GM23338 (cell line): ENCODE results near the gene ACAD11.

ENCODE experiments used
- CREB1 ChIP-seq: fragments of 250-450 bp; sonication (Bioruptor Pico); IDR thresholded peaks from 2 replicates; pipeline ENCODE4 v1.5.0; 2020; ENCODE audit warnings: low read depth, mild to moderate bottlenecking, moderate library complexity
- EZH2 ChIP-seq: fragments of 200-600 bp; sonication (generic); IDR thresholded peaks from one replicate; pipeline ENCODE4 v1.8.0; 2017; ENCODE audit warnings: antibody characterized with exemption, mild to moderate bottlenecking, low read depth; ENCODE audit not compliant: unreplicated experiment
- EZH2phosphoT487 ChIP-seq: fragments of 200-600 bp; sonication (generic); IDR thresholded peaks from one replicate; pipeline ENCODE4 v1.8.1; 2018; ENCODE audit warnings: antibody characterized with exemption; ENCODE audit not compliant: unreplicated experiment
- JUNB ChIP-seq: IDR thresholded peaks from one replicate; pipeline ENCODE4 v1.6.1; 2016; ENCODE audit warnings: antibody characterized with exemption; ENCODE audit not compliant: unreplicated experiment
- POLR2AphosphoS5 ChIP-seq: IDR thresholded peaks from 2 replicates; pipeline ENCODE4 v1.6.1; 2016; ENCODE audit warnings: antibody characterized with exemption, low read depth
- ZNF114 ChIP-seq: fragments of 250-450 bp; sonication (Bioruptor Pico); IDR thresholded peaks from 2 replicates; pipeline ENCODE4 v1.5.0; 2020; ENCODE audit warnings: mild to moderate bottlenecking, moderate library complexity
- ZNF331 ChIP-seq: fragments of 250-450 bp; sonication (Bioruptor Pico); IDR thresholded peaks from 2 replicates; pipeline ENCODE4 v1.5.0; 2020; ENCODE audit warnings: low read depth, mild to moderate bottlenecking, moderate library complexity
- TF ChIP-seq, protein P1 (sequence below): IDR thresholded peaks from one replicate; pipeline ENCODE4 v1.6.1; 2018; ENCODE audit warnings: antibody characterized with exemption; ENCODE audit not compliant: unreplicated experiment
- TF ChIP-seq, protein P2 (sequence below), 2 experiments: fragments of 200-600 bp in 1 of 2; sonication (generic) in 1 of 2; conservative IDR thresholded peaks; 2 replicates each; pipeline versions ENCODE4 v1.5.1 to v1.6.1; 2016 to 2017; ENCODE audit warnings: antibody characterized with exemption in 2 of 2, low read depth in 2 of 2, mild to moderate bottlenecking in 2 of 2, moderate library complexity in 1 of 2

DNA sequence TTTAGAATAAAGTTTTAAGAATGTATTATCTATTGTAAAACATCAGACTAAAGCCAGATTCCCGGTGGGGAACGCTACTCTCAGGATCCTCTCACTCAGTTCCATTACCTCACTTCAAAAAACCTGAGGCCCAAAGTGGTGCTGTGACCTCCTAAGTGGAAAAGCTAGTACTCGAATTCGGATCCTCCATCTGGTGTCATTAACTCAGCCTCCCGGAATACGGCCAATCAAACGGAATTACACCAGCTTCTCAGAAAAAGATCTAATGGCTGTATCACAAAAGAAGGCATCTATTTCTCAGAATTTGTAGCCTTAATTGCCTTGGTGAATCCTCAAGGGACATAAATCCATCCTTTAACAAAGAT, 627 bp downstream of the ACAD11 start:
- TF ChIP-seq, protein P1, sequence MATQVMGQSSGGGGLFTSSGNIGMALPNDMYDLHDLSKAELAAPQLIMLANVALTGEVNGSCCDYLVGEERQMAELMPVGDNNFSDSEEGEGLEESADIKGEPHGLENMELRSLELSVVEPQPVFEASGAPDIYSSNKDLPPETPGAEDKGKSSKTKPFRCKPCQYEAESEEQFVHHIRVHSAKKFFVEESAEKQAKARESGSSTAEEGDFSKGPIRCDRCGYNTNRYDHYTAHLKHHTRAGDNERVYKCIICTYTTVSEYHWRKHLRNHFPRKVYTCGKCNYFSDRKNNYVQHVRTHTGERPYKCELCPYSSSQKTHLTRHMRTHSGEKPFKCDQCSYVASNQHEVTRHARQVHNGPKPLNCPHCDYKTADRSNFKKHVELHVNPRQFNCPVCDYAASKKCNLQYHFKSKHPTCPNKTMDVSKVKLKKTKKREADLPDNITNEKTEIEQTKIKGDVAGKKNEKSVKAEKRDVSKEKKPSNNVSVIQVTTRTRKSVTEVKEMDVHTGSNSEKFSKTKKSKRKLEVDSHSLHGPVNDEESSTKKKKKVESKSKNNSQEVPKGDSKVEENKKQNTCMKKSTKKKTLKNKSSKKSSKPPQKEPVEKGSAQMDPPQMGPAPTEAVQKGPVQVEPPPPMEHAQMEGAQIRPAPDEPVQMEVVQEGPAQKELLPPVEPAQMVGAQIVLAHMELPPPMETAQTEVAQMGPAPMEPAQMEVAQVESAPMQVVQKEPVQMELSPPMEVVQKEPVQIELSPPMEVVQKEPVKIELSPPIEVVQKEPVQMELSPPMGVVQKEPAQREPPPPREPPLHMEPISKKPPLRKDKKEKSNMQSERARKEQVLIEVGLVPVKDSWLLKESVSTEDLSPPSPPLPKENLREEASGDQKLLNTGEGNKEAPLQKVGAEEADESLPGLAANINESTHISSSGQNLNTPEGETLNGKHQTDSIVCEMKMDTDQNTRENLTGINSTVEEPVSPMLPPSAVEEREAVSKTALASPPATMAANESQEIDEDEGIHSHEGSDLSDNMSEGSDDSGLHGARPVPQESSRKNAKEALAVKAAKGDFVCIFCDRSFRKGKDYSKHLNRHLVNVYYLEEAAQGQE = no peak
- TF ChIP-seq, protein P2, sequence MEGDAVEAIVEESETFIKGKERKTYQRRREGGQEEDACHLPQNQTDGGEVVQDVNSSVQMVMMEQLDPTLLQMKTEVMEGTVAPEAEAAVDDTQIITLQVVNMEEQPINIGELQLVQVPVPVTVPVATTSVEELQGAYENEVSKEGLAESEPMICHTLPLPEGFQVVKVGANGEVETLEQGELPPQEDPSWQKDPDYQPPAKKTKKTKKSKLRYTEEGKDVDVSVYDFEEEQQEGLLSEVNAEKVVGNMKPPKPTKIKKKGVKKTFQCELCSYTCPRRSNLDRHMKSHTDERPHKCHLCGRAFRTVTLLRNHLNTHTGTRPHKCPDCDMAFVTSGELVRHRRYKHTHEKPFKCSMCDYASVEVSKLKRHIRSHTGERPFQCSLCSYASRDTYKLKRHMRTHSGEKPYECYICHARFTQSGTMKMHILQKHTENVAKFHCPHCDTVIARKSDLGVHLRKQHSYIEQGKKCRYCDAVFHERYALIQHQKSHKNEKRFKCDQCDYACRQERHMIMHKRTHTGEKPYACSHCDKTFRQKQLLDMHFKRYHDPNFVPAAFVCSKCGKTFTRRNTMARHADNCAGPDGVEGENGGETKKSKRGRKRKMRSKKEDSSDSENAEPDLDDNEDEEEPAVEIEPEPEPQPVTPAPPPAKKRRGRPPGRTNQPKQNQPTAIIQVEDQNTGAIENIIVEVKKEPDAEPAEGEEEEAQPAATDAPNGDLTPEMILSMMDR (conservative IDR thresholded peaks at IDR 0.05; ENCODE audit: low read depth in 2 of 2) = no peak
- no peak for TF ChIP-seq EZH2phosphoT487
- no peak for TF ChIP-seq CREB1 (CRISPR knock-in tag)
- TF ChIP-seq EZH2 = no peak
- no peak for TF ChIP-seq POLR2AphosphoS5
- TF ChIP-seq ZNF114 (CRISPR knock-in tag) = no peak
- TF ChIP-seq JUNB = no peak
- TF ChIP-seq ZNF331 (CRISPR knock-in tag) = no peak
